HG02852 (cell line): ENCODE results near the gene GPR141.
"Not testable (repeated sequence)": the region's sequence is repeated elsewhere in the genome, so short reads cannot be mapped to it uniquely, and the experiment has no call there.

Source experiments
- ATAC-seq: cut with Tn5 transposase; IDR thresholded peaks from one replicate; pipeline ENCODE4 v1.9.1; 2021; ENCODE audit warnings: mild to moderate bottlenecking, moderate library complexity; ENCODE audit not compliant: unreplicated experiment

The GPR141 gene

DNA sequence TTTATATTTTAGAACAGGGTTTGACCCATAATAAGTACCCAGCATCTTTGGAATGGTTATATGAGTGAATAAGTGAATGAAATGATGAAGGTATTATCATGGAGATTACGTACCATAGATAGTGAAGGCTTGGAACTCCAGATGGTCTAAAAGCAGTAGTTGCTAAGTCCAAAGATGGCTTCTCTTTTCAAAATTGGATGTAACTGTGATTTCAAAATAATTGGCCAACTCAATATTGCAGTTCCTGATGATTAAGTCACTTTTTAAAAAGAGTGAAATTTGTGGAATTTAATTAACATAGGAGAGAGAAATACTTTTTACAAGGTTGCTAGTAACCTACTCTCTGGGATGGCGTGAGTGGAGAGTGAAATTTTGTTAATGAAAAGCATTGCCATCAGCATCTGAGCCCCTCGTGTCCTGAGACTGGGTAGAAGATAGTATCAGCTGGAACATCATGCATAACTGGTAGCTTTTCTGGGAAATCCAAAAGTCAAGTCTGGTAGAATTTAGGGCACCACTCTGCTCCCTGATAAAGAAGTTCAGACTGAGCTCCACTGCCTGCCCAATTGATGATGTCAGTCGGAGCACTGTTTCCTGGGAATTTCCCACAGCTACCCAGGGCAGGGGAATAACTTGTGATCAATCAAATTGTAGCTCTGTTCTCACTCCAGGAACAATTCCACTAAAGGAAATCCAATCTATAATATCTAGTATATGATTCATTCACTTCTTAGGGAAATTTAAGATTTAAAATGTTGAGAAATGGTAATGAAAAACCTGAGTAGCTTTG lies 3.2 kb downstream of the GPR141 start:
- no peak for ATAC-seq

DNA sequence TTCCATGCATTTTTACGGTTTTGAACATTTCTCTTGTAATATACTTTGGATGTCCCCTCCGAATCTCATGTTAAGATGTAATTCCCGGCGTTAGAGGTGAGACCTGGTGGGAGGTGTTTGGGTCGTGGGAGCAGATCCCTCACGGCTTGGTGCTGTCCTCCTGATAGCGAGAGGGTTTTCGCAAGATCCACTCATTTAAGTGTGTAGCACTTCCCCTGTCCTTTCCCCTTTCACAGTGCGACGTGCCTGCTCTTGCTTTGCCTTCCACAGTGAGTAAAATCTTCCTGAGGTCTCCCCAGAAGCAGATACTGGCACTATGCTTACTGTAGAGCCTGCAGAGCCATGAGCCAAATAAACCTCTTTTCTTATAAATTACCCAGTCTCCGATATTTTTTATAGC lies 6.6 kb downstream of the GPR141 start:
- ATAC-seq = no peak

DNA sequence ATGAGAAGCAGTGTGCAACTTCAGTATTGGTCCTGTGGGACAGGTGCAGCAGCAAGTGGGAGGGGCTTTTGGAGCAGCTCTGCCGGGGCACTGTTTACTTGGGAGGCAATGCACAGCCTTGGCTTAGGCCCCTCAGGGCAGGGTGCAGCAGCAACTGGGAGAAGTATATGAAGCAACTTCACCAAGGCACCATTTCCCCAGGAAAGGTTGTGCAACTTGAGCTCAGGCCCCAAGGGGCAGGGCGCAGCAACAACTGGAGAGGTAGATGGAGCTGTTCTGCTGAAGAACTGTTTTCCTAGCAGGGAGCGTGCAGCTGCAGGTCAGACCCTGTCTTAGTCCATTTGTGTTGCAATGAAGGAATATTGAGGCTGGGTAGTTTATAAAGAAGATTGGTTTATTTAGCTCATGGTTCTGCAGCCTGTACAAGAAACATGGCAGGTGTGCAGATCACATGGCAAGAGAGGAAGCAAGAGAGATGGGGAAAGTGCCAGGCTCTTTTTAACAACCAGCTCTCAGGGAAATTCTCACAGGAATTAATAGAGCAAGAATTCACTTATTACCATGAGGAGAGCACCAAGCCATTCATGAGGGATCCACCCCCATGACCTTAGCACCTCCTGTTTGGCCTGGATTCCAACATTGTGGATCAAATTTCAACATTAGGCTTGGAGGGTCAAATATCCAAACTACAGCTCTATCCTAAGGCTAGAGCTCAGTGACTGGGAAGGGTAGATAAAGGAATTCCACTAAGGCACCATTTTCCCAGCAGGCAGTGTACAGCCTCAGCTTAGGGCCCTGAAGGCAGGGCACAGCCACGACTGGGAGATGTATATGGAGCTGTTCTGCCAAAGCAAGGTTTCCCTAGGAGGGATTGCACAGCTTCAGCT lies 10.9 kb downstream of the GPR141 start:
- ATAC-seq = no peak

DNA sequence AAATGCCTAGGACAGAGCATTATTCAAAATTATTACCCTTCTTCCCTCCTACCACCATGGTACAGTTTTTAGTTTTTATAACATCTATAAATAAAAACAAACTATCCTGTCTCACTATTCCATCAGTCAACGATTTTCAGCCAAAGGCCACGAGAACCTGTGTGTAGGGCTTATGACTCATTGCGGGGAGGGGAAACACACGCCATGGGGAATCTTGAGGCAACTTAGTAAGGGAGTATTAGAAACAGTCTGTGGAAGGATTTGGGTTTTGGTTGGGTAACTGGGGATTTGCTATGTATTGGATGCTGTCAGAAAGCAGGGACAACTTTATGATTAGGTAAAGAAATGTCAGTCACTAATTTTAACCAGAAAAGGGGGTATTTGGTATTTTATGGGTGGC lies 14.7 kb downstream of the GPR141 start:
- no peak for ATAC-seq

DNA sequence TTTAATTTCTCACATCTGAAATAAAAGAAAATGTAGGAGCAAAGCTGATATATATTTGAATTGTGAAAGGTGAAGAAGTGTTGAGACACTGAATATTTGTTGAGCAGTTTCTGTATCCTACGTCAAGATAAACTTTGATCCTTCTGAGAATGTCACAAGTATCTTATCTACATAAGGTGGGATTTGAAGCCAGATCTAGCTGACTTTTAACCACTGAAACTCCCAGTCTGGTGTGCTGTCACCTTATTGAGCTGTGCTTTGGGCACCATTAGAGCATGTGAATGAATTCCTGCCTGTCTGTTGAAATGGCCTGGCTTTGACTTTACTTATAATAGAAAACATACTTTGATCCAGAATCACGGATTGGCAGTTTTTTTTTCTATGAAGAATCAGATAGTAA lies 15.2 kb downstream of the GPR141 start:
- no peak for ATAC-seq

DNA sequence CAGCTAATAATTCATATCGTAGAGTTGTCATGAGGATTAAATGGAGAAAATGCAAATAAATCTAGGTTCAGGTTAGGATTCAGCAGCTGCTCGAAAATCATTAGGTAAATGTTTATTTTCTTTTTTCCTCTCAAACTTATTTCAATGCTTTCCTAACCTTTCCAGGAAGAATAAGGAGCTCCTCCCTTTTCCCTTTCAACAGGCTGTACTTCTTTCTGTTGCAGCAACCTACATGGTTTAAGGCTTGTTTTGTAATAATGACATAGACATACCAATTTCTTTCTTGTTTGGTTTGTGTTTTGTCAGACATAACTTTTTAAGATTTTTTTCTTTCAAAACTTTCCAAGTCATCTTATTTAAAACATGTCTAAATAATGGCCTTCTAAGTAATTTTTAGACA lies 18.2 kb downstream of the GPR141 start:
- ATAC-seq = no peak

DNA sequence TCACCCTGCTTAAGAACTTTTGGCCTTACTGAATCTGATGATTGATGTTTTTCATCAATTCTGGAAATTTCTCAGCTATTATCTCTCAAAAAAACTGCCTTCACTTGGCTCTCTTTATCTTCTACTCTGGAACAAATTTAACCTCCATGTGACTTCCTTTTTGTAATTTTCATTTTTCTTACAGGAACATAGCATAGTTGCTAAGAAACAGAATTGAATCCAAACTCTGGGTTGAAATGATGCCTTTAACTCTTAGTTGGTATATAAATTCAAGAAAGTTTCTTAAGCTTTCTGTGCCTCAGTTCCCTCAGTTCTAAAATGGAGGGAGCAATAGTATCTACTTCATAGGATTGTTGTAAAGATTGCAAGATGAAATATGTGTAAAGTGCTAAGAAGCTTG lies 19.8 kb downstream of the GPR141 start:
- no peak for ATAC-seq

DNA sequence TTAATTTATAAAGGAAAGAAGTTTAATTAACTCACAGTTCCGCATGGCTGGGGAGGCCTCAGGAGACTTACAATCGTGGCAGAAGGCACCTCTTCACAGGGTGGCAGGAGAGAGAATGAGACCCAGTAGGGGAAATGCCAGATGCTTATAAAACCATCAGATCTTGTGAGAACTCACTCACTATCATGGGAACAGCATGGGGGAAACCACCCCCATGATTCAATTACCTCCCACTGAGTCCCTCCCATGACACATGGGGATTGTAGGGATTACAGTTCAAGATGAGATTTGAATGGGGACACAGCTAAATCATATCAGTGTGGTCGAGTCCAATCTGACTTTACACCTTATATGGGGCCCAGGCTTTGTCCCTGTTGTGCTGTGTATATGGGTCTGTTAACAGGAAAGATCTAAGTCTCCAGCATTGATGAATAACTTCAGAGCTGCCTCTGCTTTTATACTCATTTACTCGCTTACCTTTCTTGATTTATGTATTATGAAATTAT lies 20.8 kb downstream of the GPR141 start:
- ATAC-seq = not testable (repeated sequence)

DNA sequence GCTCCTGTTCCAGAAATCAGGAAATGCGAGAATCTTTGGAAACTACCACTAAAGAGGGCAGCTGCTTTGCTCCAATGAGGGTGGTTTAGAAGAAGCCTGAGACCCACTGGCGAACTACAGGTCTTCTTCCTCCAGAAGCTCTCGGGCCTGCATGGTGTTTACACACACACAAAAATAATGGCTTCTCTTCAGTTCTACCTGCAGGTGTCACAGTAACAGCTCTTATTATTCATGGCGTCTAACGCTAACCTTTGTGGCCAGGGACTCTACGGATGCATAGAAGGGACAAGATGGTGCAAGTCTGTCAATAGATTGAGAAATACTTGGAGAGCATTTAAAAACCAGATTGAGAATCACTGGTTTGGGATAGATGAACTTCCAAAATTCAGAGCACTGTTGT lies 22.4 kb downstream of the GPR141 start:
- ATAC-seq = no peak

DNA sequence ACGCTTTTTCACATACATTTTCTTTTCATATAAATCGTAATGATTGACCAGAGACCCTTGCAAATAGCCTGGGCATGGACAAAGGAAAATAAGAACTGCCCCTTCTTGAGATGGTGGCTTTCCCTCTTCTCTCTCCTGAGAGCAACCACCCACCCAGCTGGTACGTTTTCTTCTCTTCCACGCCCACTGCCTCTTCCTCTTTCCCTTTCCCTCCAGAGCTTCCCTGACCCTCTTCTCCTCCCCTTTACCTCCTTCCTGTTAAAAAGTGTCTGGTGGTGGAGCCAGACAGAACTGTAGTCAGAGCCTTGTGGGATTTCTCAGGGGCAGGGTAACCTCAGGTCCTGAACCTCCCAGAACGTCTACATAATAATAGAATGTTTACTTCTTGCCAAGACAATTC lies 23.2 kb downstream of the GPR141 start:
- ATAC-seq = no peak

DNA sequence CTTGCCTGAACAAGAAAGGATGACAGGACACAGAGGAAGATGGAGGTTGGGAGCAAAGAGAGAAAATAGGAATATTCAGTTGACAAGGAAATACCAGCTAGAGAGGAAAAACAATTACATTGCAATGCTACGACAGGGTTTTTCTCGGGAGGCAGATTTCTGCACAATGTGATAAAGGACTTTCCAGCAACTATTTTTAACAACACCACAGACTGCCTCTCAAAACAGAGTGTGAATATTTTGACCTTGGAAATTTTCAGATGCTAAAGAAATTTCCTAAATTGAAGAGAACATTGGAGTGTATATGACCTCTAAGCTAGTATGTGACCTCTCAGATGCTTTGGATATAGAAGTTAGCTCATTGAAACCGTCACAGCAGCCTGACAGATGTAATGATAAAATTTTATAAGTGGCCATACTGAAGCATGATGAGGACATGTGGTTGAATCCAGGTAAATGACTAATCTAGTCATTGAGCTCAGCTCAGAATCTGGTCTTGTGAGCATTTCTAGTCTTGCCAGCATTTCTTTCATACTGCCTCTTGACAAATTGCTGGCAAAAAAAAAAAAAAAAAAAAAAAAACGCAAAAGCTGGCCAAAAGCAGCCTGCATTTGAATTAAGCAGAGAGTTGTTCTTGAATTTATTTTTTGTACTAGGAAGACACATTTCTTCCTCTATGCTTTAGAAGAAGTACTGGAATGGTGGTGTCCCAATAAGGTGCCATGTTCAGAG lies 24.4 kb downstream of the GPR141 start:
- no peak for ATAC-seq

DNA sequence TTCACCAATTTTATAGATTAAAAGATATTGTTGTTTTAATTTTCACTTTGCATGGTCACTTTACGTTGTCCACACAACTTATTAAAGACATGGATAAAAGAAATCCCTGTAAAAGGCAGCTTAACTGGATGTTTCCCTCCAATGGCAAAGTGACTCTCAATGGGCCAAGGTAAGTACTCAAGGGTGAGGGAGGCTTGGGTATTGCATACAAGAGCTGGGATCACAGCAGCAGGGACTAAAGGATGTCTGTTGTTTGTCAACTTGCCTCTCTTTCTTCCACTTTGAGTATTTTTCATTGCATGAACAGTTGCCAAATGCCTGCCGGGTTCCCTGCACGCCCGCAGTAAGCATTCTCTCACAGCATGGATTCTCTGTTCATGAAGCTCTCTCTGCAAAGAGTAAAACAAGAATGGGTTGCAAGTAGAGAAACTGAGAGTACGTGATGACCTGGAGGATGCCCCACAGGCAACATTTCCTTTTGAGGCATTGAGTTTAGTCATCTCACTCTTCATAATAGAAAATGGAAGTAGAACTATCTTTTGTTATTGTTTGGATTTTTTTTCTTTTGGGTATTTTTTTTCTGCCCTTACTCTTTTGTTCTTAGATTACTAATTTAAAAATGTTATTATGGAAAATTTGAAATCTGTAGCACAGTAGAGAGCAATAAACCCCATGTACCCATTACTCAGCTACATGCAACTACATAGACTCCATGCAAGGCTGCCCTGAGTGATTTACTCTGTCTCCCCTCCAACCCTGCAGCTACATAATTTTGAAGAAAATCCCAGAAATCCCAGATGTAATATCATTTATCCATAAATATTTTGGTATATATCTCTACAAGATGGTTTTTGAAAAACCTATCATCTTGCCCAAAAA lies 26.3 kb downstream of the GPR141 start:
- ATAC-seq = peak; percentile 99

DNA sequence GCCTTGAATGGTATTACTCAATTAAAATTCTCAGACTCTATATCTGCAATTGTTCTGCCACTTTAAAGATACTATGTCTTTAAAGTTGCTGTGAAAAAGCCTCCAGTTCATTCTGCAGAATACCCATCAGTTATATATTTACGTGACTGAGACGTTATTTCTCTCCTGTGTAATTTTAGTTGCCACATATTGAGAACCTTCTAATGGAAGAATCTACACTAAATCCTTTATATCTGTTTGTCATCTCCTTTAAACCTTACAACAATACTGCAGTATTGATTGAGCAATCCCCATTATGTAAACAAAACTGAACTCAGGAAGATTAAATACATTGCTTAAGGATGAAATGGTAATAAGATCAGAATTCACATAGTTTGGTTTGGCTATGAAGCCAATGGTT lies 30.0 kb downstream of the GPR141 start:
- ATAC-seq = no peak

DNA sequence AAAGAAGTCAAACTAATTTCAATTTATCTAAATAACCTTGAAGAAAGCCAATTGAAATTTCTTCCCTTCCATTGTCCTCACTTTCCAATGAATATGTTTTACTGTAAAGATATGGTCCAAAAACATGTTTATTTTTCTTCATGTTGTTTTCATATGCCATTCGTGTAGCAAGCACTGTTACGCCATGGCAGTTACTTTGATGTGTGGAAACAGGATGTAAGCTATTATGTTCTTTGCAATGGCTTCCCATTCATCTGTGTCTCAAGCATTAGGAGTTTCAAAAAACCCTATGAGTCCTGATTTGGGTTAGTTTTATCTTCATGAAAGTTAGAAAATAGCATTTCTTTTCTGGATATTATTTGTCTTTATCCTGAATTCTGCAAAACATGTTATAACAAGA lies 31.0 kb downstream of the GPR141 start:
- no peak for ATAC-seq

DNA sequence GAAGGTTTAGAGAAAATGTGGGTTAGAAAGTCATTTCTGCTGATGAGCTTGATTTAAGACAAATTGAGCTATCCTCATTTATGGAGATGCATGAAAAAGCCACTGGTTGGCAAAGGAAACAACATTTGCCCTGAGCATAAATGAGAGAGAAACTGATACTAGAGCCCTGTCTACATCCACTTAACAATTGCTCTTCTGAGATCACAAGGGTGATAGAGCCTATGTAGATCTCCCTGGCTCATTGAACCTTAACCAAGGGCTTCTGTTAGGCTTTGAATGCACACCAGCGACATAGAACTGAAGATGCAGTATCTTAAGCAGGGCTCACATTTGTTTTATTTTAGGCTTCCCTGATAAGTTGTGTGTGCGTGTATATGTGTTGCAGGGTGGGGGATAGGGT lies 35.0 kb downstream of the GPR141 start:
- peak; percentile 62 for ATAC-seq

DNA sequence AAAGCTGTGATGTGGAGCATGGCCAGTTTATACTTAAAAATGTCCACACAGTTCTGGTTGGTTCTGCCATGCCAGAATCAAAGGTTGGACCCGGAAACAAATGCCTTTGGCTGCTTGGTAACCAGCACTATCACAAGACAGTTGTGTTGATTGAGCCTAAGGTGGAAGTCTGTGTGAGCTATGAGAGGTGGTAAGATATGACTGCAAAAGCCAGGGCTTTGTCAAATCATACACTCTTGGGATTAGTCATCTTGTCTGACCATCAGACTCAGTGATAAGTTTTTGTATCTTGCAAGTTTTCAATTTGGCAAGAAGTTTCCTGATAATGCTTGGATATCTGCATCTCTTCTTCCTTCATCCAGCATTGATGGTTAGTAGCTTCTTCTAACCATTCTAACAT lies 35.5 kb downstream of the GPR141 start:
- peak; percentile 94 for ATAC-seq

DNA sequence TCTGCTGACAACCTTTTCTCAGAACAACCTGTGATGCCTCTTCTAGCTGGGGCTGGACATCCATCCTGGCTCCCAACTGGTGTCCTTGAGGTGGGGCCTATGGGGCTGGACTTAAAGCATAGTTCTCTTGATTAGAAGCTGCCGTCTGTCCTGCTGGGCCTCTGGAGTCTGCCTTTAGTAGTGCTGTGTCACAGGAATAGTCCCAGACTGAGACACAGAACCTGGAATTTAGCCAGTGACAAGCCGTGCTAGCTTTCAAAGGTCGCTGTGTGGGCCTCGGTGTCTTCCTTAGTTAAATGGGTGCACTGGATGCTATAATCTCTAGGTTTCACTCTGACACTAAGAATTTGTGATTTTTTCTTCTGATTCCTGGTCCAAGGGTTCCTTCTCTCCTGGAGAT lies 41.2 kb downstream of the GPR141 start:
- no peak for ATAC-seq

DNA sequence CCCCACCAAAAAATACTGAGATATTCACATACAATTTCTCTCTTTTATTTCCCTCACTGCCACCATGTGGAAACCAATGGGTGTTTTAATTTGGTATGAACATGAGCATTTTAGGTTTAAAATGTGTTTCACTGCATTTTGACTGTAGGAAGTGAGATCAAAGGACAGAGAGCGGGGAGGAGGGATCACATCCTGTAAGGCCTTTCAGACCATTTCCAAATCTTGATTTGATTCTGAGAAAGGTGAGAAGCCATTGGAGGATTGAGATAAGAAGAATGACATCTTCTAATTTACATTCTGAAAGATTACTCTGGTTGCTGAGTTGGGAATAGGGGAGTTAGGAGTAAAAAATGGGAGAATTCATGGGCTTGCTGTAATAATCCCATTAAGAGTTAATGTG lies 42.5 kb downstream of the GPR141 start:
- ATAC-seq = no peak

DNA sequence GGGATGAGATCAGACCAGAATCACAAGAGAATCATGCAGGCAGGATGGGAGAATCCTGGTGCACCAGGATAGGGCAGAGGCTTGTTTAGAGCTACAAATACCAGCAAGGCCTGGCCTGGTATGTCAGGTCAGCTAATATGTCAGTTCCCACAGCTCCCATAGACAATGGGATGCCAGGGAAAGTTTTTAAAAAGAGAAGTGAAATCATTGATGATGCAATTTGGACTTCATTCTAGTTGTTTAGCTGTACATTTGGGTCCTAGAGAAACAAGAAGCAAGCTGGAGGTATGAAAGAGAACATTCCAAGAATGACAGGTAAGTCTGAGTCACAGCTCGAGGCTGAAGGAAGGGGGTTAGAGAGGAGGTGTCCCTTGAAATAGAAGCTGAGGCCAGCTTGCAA lies 45.2 kb downstream of the GPR141 start:
- peak; percentile 57 for ATAC-seq

DNA sequence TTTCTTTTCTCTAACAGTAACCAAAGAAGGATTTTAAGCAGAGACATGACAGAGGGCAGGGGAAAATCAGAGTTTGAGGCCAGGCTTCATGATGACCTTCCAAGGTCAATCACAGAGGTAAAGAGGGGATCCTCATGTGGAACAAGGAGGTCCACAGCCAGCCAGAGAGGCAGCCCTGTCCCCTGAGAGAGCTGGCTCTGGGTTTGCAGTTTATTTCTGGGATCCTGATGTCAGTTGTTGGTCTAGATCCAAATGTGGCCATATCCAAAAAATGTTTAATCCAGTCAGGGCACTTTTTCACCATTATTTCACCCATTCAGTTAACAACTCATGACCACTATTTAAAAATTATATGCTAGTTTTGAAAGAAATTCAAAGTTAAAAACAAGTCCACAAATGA lies 45.6 kb downstream of the GPR141 start:
- no peak for ATAC-seq
